22Rv1 (cell line): ENCODE data around the gene PPT2.

Source experiments
- ZFX ChIP-seq: fragments of 450-650 bp; IDR thresholded peaks from 2 replicates; pipeline ENCODE4 v1.6.1; 2017; ENCODE audit warnings: antibody characterized with exemption, borderline replicate concordance
- TF ChIP-seq, protein P1 (sequence below): fragments of 450-650 bp; IDR thresholded peaks from 2 replicates; pipeline ENCODE4 v1.5.1; 2017; ENCODE audit warnings: mild to moderate bottlenecking

DNA sequence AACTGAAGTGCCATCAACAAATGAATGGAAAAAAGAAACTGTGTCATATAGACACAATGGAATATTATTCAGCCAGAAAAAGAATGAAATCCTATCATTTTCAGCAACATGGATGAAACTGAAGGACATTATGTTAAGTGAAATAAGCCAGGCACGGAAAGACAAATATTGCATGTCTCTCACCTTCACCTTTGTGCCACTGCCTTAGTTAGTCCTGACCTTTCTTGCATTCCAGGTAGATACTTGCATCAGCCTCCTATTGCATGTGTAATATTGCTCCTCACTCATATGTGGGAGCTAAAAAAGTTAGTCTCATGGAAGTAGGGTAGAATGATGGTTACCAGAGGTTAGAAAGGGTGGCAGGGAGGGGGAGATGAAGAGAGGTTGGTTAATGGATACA is 55.1 kb downstream of the PPT2 start:
- TF ChIP-seq, protein P1, sequence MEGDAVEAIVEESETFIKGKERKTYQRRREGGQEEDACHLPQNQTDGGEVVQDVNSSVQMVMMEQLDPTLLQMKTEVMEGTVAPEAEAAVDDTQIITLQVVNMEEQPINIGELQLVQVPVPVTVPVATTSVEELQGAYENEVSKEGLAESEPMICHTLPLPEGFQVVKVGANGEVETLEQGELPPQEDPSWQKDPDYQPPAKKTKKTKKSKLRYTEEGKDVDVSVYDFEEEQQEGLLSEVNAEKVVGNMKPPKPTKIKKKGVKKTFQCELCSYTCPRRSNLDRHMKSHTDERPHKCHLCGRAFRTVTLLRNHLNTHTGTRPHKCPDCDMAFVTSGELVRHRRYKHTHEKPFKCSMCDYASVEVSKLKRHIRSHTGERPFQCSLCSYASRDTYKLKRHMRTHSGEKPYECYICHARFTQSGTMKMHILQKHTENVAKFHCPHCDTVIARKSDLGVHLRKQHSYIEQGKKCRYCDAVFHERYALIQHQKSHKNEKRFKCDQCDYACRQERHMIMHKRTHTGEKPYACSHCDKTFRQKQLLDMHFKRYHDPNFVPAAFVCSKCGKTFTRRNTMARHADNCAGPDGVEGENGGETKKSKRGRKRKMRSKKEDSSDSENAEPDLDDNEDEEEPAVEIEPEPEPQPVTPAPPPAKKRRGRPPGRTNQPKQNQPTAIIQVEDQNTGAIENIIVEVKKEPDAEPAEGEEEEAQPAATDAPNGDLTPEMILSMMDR = no peak
- no peak for TF ChIP-seq ZFX
